Peyer's patch (tissue), 4 donors: ENCODE results near the gene CTBP2. TPM values are rescaled to one million over a fixed set of nuclear protein-coding genes. Genes with fewer than 3 reads are reported as not detected.

Experiments used
- DNase-seq, 3 donors: peaks; one replicate each; pipeline ENCODE4 v3.0.0-alpha.2; 2017 to 2019
- H3K27ac ChIP-seq, 4 donors: fragments of 200-600 bp; sonication (generic); one replicate each; pipeline ENCODE4 v1.5.1; 2016 to 2019
- H3K27me3 ChIP-seq, 2 donors: fragments of 200-600 bp; sonication (generic); one replicate each; pipeline ENCODE4 v1.5.1; 2019
- H3K36me3 ChIP-seq, 3 donors: fragments of 200-600 bp; sonication (generic); one replicate each; pipeline ENCODE4 v1.5.1; 2016 to 2019
- H3K4me1 ChIP-seq, 4 donors: fragments of 200-600 bp; sonication (generic); one replicate each; pipeline ENCODE4 v1.5.1; 2016 to 2019
- H3K4me3 ChIP-seq, 4 donors: fragments of 200-600 bp; sonication (generic); 1 replicate in 3 of 4; 2 replicates in 1 of 4; pipeline ENCODE4 v1.5.1; 2016 to 2019; ENCODE audit warnings: mild to moderate bottlenecking in 1 of 4
- H3K9me3 ChIP-seq, 4 donors: fragments of 200-600 bp; sonication (generic); one replicate each; pipeline ENCODE4 v1.5.1; 2016 to 2019; ENCODE audit warnings: mild to moderate bottlenecking in 1 of 4
- POLR2A ChIP-seq, 2 donors: fragments of 450-650 bp; IDR thresholded peaks; one replicate each; pipeline ENCODE4 v1.5.1; 2017; ENCODE audit warnings: antibody characterized with exemption in 2 of 2, mild to moderate bottlenecking in 2 of 2, moderate library complexity in 2 of 2
- total RNA-seq, 4 donors: library from RNA; depleted of rRNA; stranded (reverse); fragments of >200 nt; gene quantifications; one replicate each; pipeline ENCODE4 v1.1.0, GENCODE V29; 2016
- TF ChIP-seq, protein P1 (sequence below), 6 experiments: fragments of 450-650 bp in 4 of 6; fragments of 200-600 bp in 2 of 6; sonication (generic) in 1 of 6; IDR thresholded peaks; one replicate each; pipeline ENCODE4 v1.5.1; 2017 to 2019; ENCODE audit warnings: antibody characterized with exemption in 6 of 6, mild to moderate bottlenecking in 3 of 6, moderate library complexity in 1 of 6

CTBP2 gene
- total RNA-seq, 4 donors from 2014 or later, result 53.6 to 83.8 (median 64.7) TPM

DNA sequence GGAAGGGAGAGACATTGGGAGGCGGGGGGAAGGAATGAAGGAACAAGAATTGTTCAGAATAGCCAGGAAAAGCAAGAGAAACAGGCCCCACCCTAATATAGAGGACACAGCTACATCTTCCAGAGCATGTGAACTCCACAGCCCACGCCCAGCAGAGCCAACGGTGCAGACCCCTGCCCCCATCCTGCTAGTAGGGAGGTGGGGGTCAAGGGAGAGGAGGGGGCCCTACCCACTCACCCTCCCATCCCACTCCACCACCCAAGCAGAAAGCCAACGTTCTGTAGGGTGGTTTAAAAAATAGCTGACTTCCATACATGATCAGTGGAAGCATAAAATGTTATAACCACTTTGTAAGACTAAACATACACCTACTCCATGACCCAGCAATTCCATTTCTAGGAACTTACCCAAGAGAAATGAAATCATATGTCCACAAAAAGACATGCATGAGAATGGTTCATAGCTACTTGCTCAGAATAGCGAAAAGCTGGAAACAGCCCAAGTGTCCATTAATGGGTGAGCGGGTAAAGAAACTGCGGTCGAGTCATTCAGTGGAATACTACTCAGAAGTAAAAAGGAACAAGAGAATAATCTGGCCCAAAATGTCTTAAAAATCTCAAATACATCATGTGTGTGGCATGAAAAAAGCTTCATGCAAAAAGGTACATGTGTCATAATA, 31.8 kb downstream of the CTBP2 start:
- DNase-seq, result no peak
- Histone ChIP-seq H3K4me1 (peaks cover 0 to 32% (median 0%) of the 10 kb centered on the region in 4 donors), H3K36me3 (peaks cover 0 to 17% (median 0%) of the 10 kb centered on the region in 3 donors), H3K9me3 (no peaks in the 10 kb centered on the region), H3K4me3 (no peak overlapping the region), H3K27ac (peak overlapping the region in 2 of 4 donors; percentile 44 to 70), H3K27me3 (no peaks in the 10 kb centered on the region)
- no peak for TF ChIP-seq POLR2A (IDR thresholded peaks at IDR 0.05)
- TF ChIP-seq, protein P1, sequence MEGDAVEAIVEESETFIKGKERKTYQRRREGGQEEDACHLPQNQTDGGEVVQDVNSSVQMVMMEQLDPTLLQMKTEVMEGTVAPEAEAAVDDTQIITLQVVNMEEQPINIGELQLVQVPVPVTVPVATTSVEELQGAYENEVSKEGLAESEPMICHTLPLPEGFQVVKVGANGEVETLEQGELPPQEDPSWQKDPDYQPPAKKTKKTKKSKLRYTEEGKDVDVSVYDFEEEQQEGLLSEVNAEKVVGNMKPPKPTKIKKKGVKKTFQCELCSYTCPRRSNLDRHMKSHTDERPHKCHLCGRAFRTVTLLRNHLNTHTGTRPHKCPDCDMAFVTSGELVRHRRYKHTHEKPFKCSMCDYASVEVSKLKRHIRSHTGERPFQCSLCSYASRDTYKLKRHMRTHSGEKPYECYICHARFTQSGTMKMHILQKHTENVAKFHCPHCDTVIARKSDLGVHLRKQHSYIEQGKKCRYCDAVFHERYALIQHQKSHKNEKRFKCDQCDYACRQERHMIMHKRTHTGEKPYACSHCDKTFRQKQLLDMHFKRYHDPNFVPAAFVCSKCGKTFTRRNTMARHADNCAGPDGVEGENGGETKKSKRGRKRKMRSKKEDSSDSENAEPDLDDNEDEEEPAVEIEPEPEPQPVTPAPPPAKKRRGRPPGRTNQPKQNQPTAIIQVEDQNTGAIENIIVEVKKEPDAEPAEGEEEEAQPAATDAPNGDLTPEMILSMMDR (IDR thresholded peaks at IDR 0.05), result no peak

DNA sequence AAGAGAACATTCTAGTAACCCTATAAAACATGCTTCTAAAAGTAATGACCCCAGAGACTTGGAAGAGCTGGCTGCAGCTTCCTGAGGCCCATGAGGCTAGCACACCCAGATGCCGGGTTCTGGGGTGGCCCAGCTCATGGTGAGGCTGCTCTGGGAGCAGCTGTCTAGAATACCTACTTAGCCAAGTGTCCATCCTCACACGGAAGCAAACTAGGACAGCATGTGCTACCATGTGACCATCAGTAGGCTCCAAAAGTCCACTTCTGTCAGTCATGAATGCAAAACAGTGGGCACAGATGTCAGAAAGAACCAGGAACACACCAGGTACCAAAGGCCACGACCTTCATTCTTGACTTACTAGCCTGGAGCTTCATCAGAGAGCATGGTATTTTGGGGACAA, 32.4 kb downstream of the CTBP2 start:
- Histone ChIP-seq H3K27ac (peak overlapping the region in 2 of 4 donors; percentile 44 to 70), H3K27me3 (no peaks in the 10 kb centered on the region), H3K36me3 (peaks cover 0 to 14% (median 0%) of the 10 kb centered on the region in 3 donors), H3K9me3 (no peaks in the 10 kb centered on the region), H3K4me1 (peaks cover 0 to 37% (median 2%) of the 10 kb centered on the region in 4 donors), H3K4me3 (no peak overlapping the region)
- DNase-seq, result peak in 2 of 3 donors; percentile 52 to 58
- TF ChIP-seq POLR2A (IDR thresholded peaks at IDR 0.05), result peak in 1 of 2 donors; percentile 34
- TF ChIP-seq, protein P1 (IDR thresholded peaks at IDR 0.05), result no peak

DNA sequence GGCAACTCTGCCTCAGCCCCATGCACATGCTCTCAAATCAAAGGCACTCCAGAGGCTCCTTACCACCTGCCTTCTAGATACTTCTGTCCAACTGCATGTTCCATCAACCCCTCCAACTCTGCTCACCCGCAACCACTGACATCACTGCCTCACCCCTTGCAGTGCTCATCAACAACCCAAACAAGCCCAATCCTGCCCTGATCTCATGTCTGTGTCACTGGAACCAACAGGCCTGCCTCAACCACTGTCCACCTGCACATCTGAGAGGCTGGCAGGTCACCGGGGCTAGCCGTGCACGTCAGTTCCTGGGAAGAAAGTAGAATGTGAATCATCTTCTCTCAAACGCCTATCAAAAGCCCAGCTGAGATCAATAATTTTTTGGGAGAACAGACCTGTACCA, 33.3 kb downstream of the CTBP2 start:
- H3K9me3 ChIP-seq, result no peaks in the 10 kb centered on the region
- no peak overlapping the region for H3K4me3 ChIP-seq
- peaks cover 0 to 46% (median 3%) of the 10 kb centered on the region in 4 donors for H3K4me1 ChIP-seq
- TF ChIP-seq, protein P1 (IDR thresholded peaks at IDR 0.05), result no peak
- TF ChIP-seq POLR2A (IDR thresholded peaks at IDR 0.05), result no peak
- H3K27me3 ChIP-seq, result no peaks in the 10 kb centered on the region
- peak overlapping the region in 1 of 4 donors; percentile 7 for H3K27ac ChIP-seq
- peaks cover 0 to 14% (median 0%) of the 10 kb centered on the region in 3 donors for H3K36me3 ChIP-seq
- DNase-seq, result peak in 1 of 3 donors; percentile 12

DNA sequence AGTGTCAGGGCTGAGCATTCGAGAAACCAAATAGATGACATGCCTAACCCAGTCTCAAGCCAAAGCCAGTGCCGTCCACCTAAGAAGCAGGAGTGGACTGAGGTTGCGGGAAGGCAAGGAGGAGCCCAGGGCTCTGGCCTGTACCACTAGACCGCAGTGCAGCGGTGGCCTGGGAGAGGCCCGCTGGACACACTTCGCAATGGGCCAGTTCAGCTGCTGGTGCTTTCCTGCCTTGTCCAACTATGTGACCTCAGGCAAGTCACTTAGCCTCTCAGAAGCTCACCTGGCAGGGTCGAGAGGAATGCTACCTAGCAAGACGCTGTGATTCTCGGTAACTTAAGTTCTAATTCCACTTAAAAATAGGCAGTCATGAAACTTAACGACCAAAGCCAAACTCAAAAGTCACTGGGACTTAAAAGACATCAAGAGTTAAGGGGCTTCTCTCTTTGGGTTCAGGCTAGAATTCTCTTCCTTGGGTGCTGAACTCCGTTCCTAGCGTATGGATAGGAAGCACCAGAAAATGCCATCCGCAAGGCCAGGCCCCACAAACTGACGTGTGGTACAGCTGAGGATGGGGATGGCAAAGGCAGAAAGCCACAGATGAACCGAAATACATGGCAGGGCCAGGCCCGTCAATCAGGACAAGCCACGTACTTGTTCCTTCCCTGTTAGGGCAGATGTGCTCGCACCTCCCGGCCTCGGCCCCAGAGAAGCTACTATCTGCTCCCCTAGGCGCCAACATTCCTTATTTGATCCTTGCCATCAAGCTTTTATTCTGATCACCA, 34.2 kb downstream of the CTBP2 start:
- Histone ChIP-seq H3K9me3 (no peaks in the 10 kb centered on the region), H3K36me3 (peaks cover 0 to 7% (median 0%) of the 10 kb centered on the region in 3 donors), H3K4me1 (peaks cover 0 to 55% (median 3%) of the 10 kb centered on the region in 4 donors), H3K27me3 (no peaks in the 10 kb centered on the region), H3K4me3 (no peak overlapping the region), H3K27ac (no peak overlapping the region)
- DNase-seq, result peak in 1 of 3 donors; percentile 30
- TF ChIP-seq, protein P1 (IDR thresholded peaks at IDR 0.05), result no peak
- TF ChIP-seq POLR2A (IDR thresholded peaks at IDR 0.05), result no peak

DNA sequence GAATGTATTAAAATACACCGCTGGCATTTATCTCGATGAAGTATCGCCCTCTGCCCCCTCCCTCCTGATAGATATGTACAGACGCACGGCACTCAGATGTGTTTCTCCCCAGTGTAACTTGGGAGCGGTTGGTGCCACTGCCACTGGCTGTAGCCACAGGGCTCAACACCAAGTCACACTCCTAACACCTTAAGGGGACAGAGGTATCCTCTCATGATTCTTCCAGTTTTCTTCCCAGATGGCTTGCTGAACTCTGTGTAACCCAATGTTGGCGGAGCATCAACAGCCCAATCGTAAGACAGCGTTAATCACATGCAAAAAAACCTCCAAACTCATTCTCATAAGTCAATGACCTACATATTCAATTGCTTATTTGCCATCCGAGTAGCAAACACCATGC, 35.5 kb downstream of the CTBP2 start:
- Histone ChIP-seq H3K9me3 (no peaks in the 10 kb centered on the region), H3K4me3 (no peak overlapping the region), H3K36me3 (no peaks in the 10 kb centered on the region), H3K4me1 (peaks cover 0 to 67% (median 5%) of the 10 kb centered on the region in 4 donors), H3K27me3 (no peaks in the 10 kb centered on the region), H3K27ac (peak overlapping the region in 2 of 4 donors; percentile 48 to 94)
- peak in 2 of 3 donors; percentile 53 to 60 for DNase-seq
- TF ChIP-seq, protein P1 (IDR thresholded peaks at IDR 0.05), result no peak
- TF ChIP-seq POLR2A (IDR thresholded peaks at IDR 0.05), result no peak
